ENCODE measurements around the gene ASIC4. TPM values are rescaled to one million over a fixed set of nuclear protein-coding genes. Genes with fewer than 3 reads are reported as not detected.

The ASIC4 gene
- total and polyA plus RNA-seq, 2 of the 4 experiments (the other 2 are of a cell fraction) = 0.10 TPM; not detected in 1

- no peaks in the 10 kb centered on the region for H3K9me3 ChIP-seq (ENCODE audit: control insufficient read depth, insufficient read depth, low read length)
- H3K4me1 ChIP-seq (ENCODE audit: control insufficient read depth, insufficient read depth, low read length) = 0 out of 2 replicates have a peak, but pooled peaks cover 4% of the 10 kb centered on the region
- CTCF ChIA-PET = no interaction called here
- no peak overlapping the region for H3K23ac ChIP-seq (ENCODE audit: low read depth, low read length)
- H2AFZ ChIP-seq (replicated peaks; ENCODE audit: low read length, poor library complexity) = no peak overlapping the region
- ATAC-seq (ENCODE audit: low read depth) (no peak), DNase-seq (no peak)
- POLR2A ChIA-PET (ENCODE audit: unreplicated experiment) = no interaction called here
- in situ Hi-C loops (cut with MboI; ENCODE audit: low sequenced_read_pairs) (no loop called here), dilution Hi-C loops (cut with HindIII; ENCODE audit: low sequenced_read_pairs, unreplicated experiment) (no loop called here), intact Hi-C loops (cut with micrococcal nuclease) (no loop called here)
- H3K27ac ChIP-seq (ENCODE audit: insufficient read depth, low read length) = no peak overlapping the region
- no peak overlapping the region for H2AK5ac ChIP-seq (ENCODE audit: low read depth, low read length)
- H3K79me1 ChIP-seq (ENCODE audit: low read depth in 1 of 2, low read length in 2 of 2) = peaks cover 0 to 9% of the 10 kb centered on the region in 2 experiments; a peak in 2 of 4 replicates
- no peak overlapping the region for H3K9ac ChIP-seq (ENCODE audit: low read depth, low read length)
- TF ChIP-seq BHLHE40 (IDR thresholded peaks at IDR 0.05; ENCODE audit: low read depth, low read length) (no peak), RFX5 (IDR thresholded peaks at IDR 0.05; ENCODE audit: low read depth, low read length) (no peak), SMC3 (IDR thresholded peaks at IDR 0.05; ENCODE audit: low read depth, low read length) (no peak)
- H3K4me2 ChIP-seq (ENCODE audit: low read depth, low read length) = no peak overlapping the region
- no peak overlapping the region for H3K18ac ChIP-seq (ENCODE audit: low read depth, low read length)
- no peak overlapping the region for H2BK5ac ChIP-seq (ENCODE audit: low read depth, low read length, poor library complexity, severe bottlenecking)
- no peaks in the 10 kb centered on the region for H4K20me1 ChIP-seq (ENCODE audit: insufficient read depth, low read length)
- H2AK9ac ChIP-seq (replicated peaks; ENCODE audit: low read depth, low read length, poor library complexity) = peak overlapping the region; percentile 28
- H3K4me3 ChIP-seq (ENCODE audit: insufficient read depth, low read depth, low read length) = no peak overlapping the region
- peaks cover 45% of the 10 kb centered on the region for H3K36me3 ChIP-seq (ENCODE audit: control insufficient read depth, insufficient read depth, low read length)
- no peak overlapping the region for H2BK120ac ChIP-seq (ENCODE audit: low read depth, low read length)
- no TSS peak for BruUV-seq (replicated peaks)
- no peaks in the 10 kb centered on the region for H3K9me1 ChIP-seq (ENCODE audit: insufficient read depth, low read length)
- no peak overlapping the region for H2BK15ac ChIP-seq (ENCODE audit: low read depth, low read length)
- peaks cover 11% of the 10 kb centered on the region for H3K27me3 ChIP-seq (ENCODE audit: control insufficient read depth, insufficient read depth, low read length)
- H4K8ac ChIP-seq (ENCODE audit: low read depth in 2 of 2, low read length in 2 of 2) = no peak overlapping the region
- 82% methylated on average over 17 of the region's 23 CpGs; no CpG with 5 or more reads in 1 of the 2 experiments for WGBS, 2 experiments (ENCODE audit: extremely low coverage in 2 of 2, insufficient read length in 1 of 2)
- H4K91ac ChIP-seq (ENCODE audit: insufficient read depth, low read depth, low read length) = no peak overlapping the region
- H4K5ac ChIP-seq (ENCODE audit: low read depth, low read length) = no peak overlapping the region
- no peak overlapping the region for H3K56ac ChIP-seq (ENCODE audit: extremely low read depth, insufficient read depth, low read length)
- H3K14ac ChIP-seq (replicated peaks; ENCODE audit: low read depth, low read length) = no peak overlapping the region
- H2BK20ac ChIP-seq (ENCODE audit: low read depth, low read length) = no peak overlapping the region
- no peak overlapping the region for H3K4ac ChIP-seq (ENCODE audit: low read depth, low read length)
Observed at GRCh38 chr2:219506153-219506801, 8.0 kb upstream of the ASIC4 start.
